K562 (cell line): Measurements from ENCODE around the gene TPGS2.

Source experiments
- EZH2 ChIP-seq: IDR thresholded peaks from 2 replicates; pipeline ENCODE4 v1.6.1; 2012; ENCODE audit warnings: low read depth, mild to moderate bottlenecking, inconsistent platforms, low read length, borderline replicate concordance
- FOSL1 ChIP-seq: fragments of 200-800 bp; sonication (Bioruptor generic); conservative IDR thresholded peaks from 2 replicates; pipeline ENCODE4 v1.6.1; 2016; ENCODE audit warnings: missing genetic modification characterization, missing compliant biosample characterization
- POLR2AphosphoS5 ChIP-seq: IDR thresholded peaks from 2 replicates; pipeline ENCODE4 v1.6.1; 2011; ENCODE audit warnings: mild to moderate bottlenecking, low read depth, low read length, moderate library complexity; ENCODE audit not compliant: control insufficient read depth, insufficient read depth
- ZNF263 ChIP-seq: sonication (generic); formaldehyde crosslinking; IDR thresholded peaks from 2 replicates; pipeline ENCODE4 v1.8.0; 2022; ENCODE audit warnings: mild to moderate bottlenecking, missing genetic modification reagents, borderline replicate concordance
- TF ChIP-seq, protein P1 (sequence below): fragments of 250-450 bp; sonication (Bioruptor Pico); IDR thresholded peaks from 2 replicates; pipeline ENCODE4 v1.9.0; 2021; ENCODE audit warnings: mild to moderate bottlenecking

GRCh38 chr18:36809590-36810381 lies 19.0 kb downstream of the TPGS2 start:
- TF ChIP-seq, protein P1, sequence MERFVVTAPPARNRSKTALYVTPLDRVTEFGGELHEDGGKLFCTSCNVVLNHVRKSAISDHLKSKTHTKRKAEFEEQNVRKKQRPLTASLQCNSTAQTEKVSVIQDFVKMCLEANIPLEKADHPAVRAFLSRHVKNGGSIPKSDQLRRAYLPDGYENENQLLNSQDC (CRISPR knock-in tag), result no peak
- TF ChIP-seq POLR2AphosphoS5 (no peak), EZH2 (no peak), ZNF263 (CRISPR knock-in tag) (no peak), FOSL1 (no peak)
